HG03378 (cell line): ENCODE measurements around the gene KRTAP17-1.
"Not testable (repeated sequence)": the region's sequence is repeated elsewhere in the genome, so short reads cannot be mapped to it uniquely, and the experiment has no call there.

Source experiments
- ATAC-seq: cut with Tn5 transposase; IDR thresholded peaks from one replicate; pipeline ENCODE4 v1.9.1; 2021; ENCODE audit warnings: mild to moderate bottlenecking, moderate library complexity; ENCODE audit not compliant: unreplicated experiment

The KRTAP17-1 gene

GRCh38 chr17:41315204-41315794, at the start of gene KRTAP17-1:
TSS of gene KRTAP17-1 (minus strand) at chr17:41315710. CDS start at chr17:41315650, 60 bp downstream.
- no peak for ATAC-seq

GRCh38 chr17:41363881-41364280, 48.4 kb upstream of the KRTAP17-1 start:
- no peak for ATAC-seq

GRCh38 chr17:41360296-41360995, 44.9 kb upstream of the KRTAP17-1 start:
- ATAC-seq: no peak

- ATAC-seq: no peak
Measured at GRCh38 chr17:41354536-41354935, 39.0 kb upstream of the KRTAP17-1 start.

- no peak for ATAC-seq
Measured at GRCh38 chr17:41352597-41353366, 37.3 kb upstream of the KRTAP17-1 start.

- ATAC-seq: no peak
Measured at GRCh38 chr17:41351177-41351576, 35.7 kb upstream of the KRTAP17-1 start.

GRCh38 chr17:41350381-41350878, 34.9 kb upstream of the KRTAP17-1 start, which contains the start of gene KRT33A:
TSS of gene KRT33A (minus strand) at chr17:41350828. CDS start at chr17:41350767, 61 bp downstream.
- ATAC-seq: not testable (repeated sequence)

GRCh38 chr17:41347869-41348760, 32.6 kb upstream of the KRTAP17-1 start:
- ATAC-seq: no peak

GRCh38 chr17:41346421-41346820, 30.9 kb upstream of the KRTAP17-1 start:
- ATAC-seq: not testable (repeated sequence)

- ATAC-seq: no peak
Measured at GRCh38 chr17:41345992-41346391, 30.5 kb upstream of the KRTAP17-1 start.

- ATAC-seq: no peak
Measured at GRCh38 chr17:41343029-41343428, 27.5 kb upstream of the KRTAP17-1 start.

GRCh38 chr17:41340934-41341861, 25.7 kb upstream of the KRTAP17-1 start:
- no peak for ATAC-seq

GRCh38 chr17:41340494-41340893, 25.0 kb upstream of the KRTAP17-1 start:
- ATAC-seq: no peak

- ATAC-seq: no peak
Measured at GRCh38 chr17:41339571-41340172, 24.2 kb upstream of the KRTAP17-1 start.

GRCh38 chr17:41338961-41339485, 23.5 kb upstream of the KRTAP17-1 start:
- ATAC-seq: peak; percentile 49

GRCh38 chr17:41335747-41336146, 20.2 kb upstream of the KRTAP17-1 start:
- no peak for ATAC-seq

- no peak for ATAC-seq
Measured at GRCh38 chr17:41334385-41335305, 19.1 kb upstream of the KRTAP17-1 start.

GRCh38 chr17:41333836-41334235, 18.3 kb upstream of the KRTAP17-1 start:
- no peak for ATAC-seq
